Fibroblast of the conjunctiva (primary cell): ENCODE measurements around the gene VAMP8.
"Not testable (repeated sequence)": the region's sequence is repeated elsewhere in the genome, so short reads cannot be mapped to it uniquely, and the experiment has no call there.

Experiments
- DNase-seq: peaks from one replicate; pipeline ENCODE4 v3.0.0-alpha.2; 2010; ENCODE audit warnings: low read depth

Gene VAMP8

GRCh38 chr2:85598594-85599340, 21.4 kb downstream of the VAMP8 start:
- no peak for DNase-seq

- DNase-seq: no peak
Measured at GRCh38 chr2:85599468-85600234, 22.3 kb downstream of the VAMP8 start.

- no peak for DNase-seq
Measured at GRCh38 chr2:85600235-85600575, 22.8 kb downstream of the VAMP8 start.

GRCh38 chr2:85600951-85601770, 23.8 kb downstream of the VAMP8 start:
- DNase-seq: no peak

GRCh38 chr2:85601771-85602475, 24.5 kb downstream of the VAMP8 start:
- no peak for DNase-seq

- DNase-seq: peak; percentile 74
Measured at GRCh38 chr2:85602476-85603234, 25.3 kb downstream of the VAMP8 start, which contains the start of gene TMEM150A. Gene TMEM150A (minus strand): TSS chr2:85602698. CDS start chr2:85601948, 750 bp downstream.

- not testable (repeated sequence) for DNase-seq
Measured at GRCh38 chr2:85604133-85604444, 26.7 kb downstream of the VAMP8 start.

GRCh38 chr2:85604568-85605339, 27.4 kb downstream of the VAMP8 start:
- no peak for DNase-seq

GRCh38 chr2:85605406-85606115, 28.2 kb downstream of the VAMP8 start:
- DNase-seq: peak; percentile 48

GRCh38 chr2:85606116-85606455, 28.7 kb downstream of the VAMP8 start:
- DNase-seq: no peak

- DNase-seq: no peak
Measured at GRCh38 chr2:85607268-85608215, 30.2 kb downstream of the VAMP8 start.

GRCh38 chr2:85611217-85611704, 33.9 kb downstream of the VAMP8 start:
- no peak for DNase-seq

- DNase-seq: peak; percentile 57
Measured at GRCh38 chr2:85611705-85612587, 34.6 kb downstream of the VAMP8 start, which contains the start of gene C2orf68. Gene C2orf68 (minus strand): TSS chr2:85612066. CDS start chr2:85611984, 82 bp downstream.

GRCh38 chr2:85613717-85614515, 36.5 kb downstream of the VAMP8 start:
- no peak for DNase-seq

- not testable (repeated sequence) for DNase-seq
Measured at GRCh38 chr2:85614757-85615156, 37.4 kb downstream of the VAMP8 start.

GRCh38 chr2:85615413-85615728, 38.0 kb downstream of the VAMP8 start:
- DNase-seq: no peak

GRCh38 chr2:85617723-85618122, 40.3 kb downstream of the VAMP8 start:
- DNase-seq: not testable (repeated sequence)
